K562 (cell line): Measurements from ENCODE around the gene FAM167B. TPM values are rescaled to one million over a fixed set of nuclear protein-coding genes. Genes with fewer than 3 reads are reported as not detected.

Experiments used
- CLOCK ChIP-seq: fragments of 250-450 bp; sonication (Bioruptor Pico); IDR thresholded peaks from 2 replicates; pipeline ENCODE4 v1.4.0; 2020; ENCODE audit warnings: mild to moderate bottlenecking, moderate library complexity, borderline replicate concordance
- CREB3 ChIP-seq: fragments of 450-650 bp; conservative IDR thresholded peaks from 2 replicates; pipeline ENCODE4 v1.6.1; 2016; ENCODE audit warnings: missing genetic modification characterization, low read depth, mild to moderate bottlenecking, missing compliant biosample characterization, moderate library complexity
- RAD51 ChIP-seq: fragments of 450-650 bp; IDR thresholded peaks from 2 replicates; pipeline ENCODE4 v1.7.1; 2016; ENCODE audit warnings: low read depth, mild to moderate bottlenecking, borderline replicate concordance
- RBM15 ChIP-seq: fragments of 200-400 bp; formaldehyde crosslinking; IDR thresholded peaks from 2 replicates; pipeline ENCODE4 v1.6.1; 2018; ENCODE audit warnings: mild to moderate bottlenecking, low read length, moderate library complexity; ENCODE audit not compliant: insufficient read depth
- SRSF3 ChIP-seq: fragments of 200-400 bp; formaldehyde crosslinking; IDR thresholded peaks from 2 replicates; pipeline ENCODE4 v1.6.1; 2016; ENCODE audit warnings: mild to moderate bottlenecking, low read length, moderate library complexity; ENCODE audit not compliant: insufficient read depth
- TFAM ChIP-seq: fragments of 250-450 bp; sonication (Bioruptor Pico); conservative IDR thresholded peaks from 2 replicates; pipeline ENCODE4 v1.5.0; 2021; ENCODE audit warnings: mild to moderate bottlenecking, moderate library complexity
- ZNF121 ChIP-seq: sonication (generic); formaldehyde crosslinking; conservative IDR thresholded peaks from 2 replicates; pipeline ENCODE4 v1.8.0; 2022; ENCODE audit warnings: missing genetic modification reagents
- ZNF324 ChIP-seq: fragments of 250-450 bp; sonication (Bioruptor Pico); IDR thresholded peaks from 2 replicates; pipeline ENCODE4 v1.4.0; 2020; ENCODE audit warnings: mild to moderate bottlenecking
- polyA plus RNA-seq, 8 experiments: library from polyadenylated mRNA; depleted of rRNA in 4 of 8; stranded (reverse) in 5 of 8; unstranded in 3 of 8; fragments of >200 nt; fragmentation: Nextera tagmentation in 2 of 8; fragmentation: Illumina TruSeq in 1 of 8; extraction: Ambion mirVana in 2 of 8; extraction: Trizol in 1 of 8; gene quantifications; 2 replicates each; pipeline versions ENCODE4 v1.2.1 to v1.2.3, GENCODE V29; 2011 to 2014; ENCODE audit warnings: inconsistent platforms in 1 of 8, missing spikeins in 1 of 8
- total RNA-seq, 7 experiments: library from RNA; depleted of rRNA in 6 of 7; stranded (reverse); fragments of >200 nt in 6 of 7; fragmentation: Illumina TruSeq in 2 of 7; extraction: Trizol in 2 of 7; gene quantifications; 2 replicates each; pipeline versions ENCODE4 v1.2.1 to v1.2.3, GENCODE V29; 2011 to 2021; ENCODE audit warnings: low replicate concordance in 1 of 7
- TF ChIP-seq, protein P1 (sequence below), 2 experiments: fragments of 450-650 bp; IDR thresholded peaks; 2 replicates each; pipeline ENCODE4 v1.6.1; 2016; ENCODE audit warnings: mild to moderate bottlenecking in 2 of 2, borderline replicate concordance in 1 of 2, low read depth in 1 of 2, moderate library complexity in 1 of 2

Gene FAM167B
- total and polyA plus RNA-seq, 9 of the 15 experiments (the other 6 are each of a cell fraction or from before 2014, with no cell fraction given): not detected

- TF ChIP-seq CREB3 (tag) (0 out of 2 replicates have a peak, but pooled peaks have one; percentile 32), RBM15 (no peak), ZNF324 (CRISPR knock-in tag) (no peak), TFAM (no peak), CLOCK (no peak), RAD51 (no peak), SRSF3 (no peak), ZNF121 (no peak)
- TF ChIP-seq, protein P1, sequence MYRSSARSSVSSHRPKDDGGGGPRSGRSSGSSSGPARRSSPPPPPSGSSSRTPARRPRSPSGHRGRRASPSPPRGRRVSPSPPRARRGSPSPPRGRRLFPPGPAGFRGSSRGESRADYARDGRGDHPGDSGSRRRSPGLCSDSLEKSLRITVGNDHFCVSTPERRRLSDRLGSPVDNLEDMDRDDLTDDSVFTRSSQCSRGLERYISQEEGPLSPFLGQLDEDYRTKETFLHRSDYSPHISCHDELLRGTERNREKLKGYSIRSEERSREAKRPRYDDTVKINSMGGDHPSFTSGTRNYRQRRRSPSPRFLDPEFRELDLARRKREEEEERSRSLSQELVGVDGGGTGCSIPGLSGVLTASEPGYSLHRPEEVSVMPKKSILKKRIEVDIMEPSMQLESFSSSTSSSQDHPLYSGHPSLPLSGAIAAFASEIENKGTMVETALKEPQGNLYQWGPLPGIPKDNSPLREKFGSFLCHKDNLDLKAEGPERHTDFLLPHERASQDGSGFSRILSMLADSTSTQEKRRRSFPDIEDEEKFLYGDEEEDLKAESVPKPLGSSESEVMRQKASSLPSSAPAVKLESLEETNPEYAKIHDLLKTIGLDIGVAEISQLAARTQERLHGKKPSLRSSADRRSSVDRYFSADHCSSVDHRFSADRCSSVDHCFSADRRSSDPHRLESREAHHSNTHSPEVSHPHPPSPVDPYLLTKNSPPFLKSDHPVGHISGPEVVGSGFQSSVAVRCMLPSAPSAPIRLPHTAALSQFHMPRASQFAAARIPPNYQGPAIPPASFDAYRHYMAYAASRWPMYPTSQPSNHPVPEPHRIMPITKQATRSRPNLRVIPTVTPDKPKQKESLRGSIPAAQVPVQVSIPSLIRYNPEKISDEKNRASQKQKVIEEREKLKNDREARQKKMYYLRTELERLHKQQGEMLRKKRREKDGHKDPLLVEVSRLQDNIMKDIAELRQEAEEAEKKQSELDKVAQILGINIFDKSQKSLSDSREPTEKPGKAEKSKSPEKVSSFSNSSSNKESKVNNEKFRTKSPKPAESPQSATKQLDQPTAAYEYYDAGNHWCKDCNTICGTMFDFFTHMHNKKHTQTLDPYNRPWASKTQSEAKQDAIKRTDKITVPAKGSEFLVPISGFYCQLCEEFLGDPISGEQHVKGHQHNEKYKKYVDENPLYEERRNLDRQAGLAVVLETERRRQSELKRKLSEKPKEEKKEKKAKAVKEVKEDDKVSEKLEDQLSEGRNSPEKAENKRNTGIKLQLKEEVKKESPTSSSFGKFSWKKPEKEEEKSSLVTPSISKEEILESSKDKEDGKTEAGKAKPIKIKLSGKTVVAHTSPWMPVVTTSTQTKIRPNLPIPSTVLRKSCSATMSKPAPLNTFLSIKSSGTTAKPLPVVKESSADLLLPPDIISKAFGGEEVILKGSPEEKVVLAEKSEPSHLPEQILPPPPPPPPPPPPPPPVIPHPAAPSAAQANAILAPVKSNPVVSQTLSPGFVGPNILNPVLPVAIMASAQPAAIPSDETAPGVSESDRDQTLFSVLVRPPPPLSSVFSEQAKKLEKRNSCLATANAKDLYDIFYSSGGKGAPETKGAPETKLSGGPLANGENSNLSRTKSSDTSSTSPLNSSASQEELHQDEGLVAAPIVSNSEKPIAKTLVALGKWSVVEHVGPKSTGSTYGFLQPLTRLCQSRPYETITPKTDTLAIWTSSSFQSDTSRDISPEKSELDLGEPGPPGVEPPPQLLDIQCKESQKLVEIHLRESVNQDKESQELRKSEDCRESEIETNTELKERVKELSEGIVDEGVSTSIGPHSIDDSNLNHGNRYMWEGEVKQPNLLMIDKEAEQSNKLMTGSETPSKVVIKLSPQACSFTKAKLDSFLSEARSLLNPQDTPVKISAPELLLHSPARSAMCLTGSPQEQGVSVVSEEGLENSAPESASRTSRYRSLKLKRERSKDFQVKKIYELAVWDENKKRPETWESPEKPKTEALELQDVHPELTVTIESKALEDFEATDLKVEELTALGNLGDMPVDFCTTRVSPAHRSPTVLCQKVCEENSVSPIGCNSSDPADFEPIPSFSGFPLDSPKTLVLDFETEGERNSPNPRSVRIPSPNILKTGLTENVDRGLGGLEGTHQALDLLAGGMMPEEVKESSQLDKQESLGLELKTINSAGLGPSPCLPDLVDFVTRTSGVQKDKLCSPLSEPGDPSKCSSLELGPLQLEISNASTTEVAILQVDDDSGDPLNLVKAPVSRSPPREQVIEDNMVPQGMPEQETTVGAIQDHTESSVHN (IDR thresholded peaks at IDR 0.05; ENCODE audit: borderline replicate concordance in 1 of 2, low read depth in 1 of 2): no peak
Measured at GRCh38 chr1:32200226-32201010, 46.6 kb upstream of the FAM167B start, which contains the start of gene CCDC28B (continued).
